GM12873 (cell line): ENCODE results near the gene KCTD15.

ENCODE experiments used
- TF ChIP-seq, protein P1 (sequence below): IDR thresholded peaks from 2 replicates; pipeline ENCODE4 v1.5.1; 2012; ENCODE audit warnings: low read depth, mild to moderate bottlenecking, moderate library complexity, low read length, control low read depth; ENCODE audit not compliant: insufficient read depth; ENCODE audit errors: missing control alignments

The KCTD15 gene

DNA sequence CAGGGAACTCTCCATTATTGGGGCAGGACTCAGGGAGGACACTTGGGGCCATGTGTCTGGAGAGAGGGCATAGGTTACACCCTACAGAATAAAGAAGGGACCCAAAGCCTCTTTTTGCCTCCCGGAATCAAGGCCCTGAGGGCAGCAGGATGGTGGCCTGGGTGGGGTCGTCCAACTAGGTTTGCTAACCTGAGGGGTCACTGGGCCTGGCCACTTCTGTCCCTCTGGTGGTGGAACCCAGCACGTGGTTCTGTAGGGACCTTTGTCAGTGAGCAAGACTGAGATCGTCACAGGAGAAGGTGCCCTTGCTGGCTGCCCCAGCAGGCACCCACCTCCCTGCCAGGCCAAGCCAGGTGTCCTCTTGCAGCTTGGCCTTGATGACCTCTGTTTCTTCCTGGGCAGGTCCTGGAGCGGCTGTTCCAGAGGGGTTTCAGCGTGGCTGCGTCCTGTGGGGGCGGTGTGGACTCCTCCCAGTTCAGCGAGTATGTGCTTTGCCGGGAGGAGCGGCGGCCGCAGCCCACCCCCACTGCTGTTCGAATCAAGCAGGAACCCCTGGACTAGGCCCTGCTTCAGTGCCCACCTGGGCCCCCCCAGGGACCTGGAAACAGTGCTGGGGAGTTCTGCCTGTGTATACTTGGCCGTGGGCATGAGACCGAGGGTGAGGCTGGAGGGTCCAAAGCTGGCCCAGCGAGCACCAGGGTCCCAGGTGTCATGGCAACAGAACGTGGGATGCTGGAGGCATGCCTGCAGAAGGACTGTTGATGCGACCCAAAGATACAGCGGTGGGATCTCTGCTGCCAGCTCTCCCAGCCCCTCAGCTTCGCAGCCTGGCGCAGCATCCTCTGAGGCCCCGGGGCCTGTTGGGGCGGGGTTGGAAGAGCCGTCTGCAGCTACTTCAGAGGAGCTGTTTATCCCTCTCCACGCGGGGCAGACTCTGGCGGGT lies 16.0 kb downstream of the KCTD15 start:
- TF ChIP-seq, protein P1, sequence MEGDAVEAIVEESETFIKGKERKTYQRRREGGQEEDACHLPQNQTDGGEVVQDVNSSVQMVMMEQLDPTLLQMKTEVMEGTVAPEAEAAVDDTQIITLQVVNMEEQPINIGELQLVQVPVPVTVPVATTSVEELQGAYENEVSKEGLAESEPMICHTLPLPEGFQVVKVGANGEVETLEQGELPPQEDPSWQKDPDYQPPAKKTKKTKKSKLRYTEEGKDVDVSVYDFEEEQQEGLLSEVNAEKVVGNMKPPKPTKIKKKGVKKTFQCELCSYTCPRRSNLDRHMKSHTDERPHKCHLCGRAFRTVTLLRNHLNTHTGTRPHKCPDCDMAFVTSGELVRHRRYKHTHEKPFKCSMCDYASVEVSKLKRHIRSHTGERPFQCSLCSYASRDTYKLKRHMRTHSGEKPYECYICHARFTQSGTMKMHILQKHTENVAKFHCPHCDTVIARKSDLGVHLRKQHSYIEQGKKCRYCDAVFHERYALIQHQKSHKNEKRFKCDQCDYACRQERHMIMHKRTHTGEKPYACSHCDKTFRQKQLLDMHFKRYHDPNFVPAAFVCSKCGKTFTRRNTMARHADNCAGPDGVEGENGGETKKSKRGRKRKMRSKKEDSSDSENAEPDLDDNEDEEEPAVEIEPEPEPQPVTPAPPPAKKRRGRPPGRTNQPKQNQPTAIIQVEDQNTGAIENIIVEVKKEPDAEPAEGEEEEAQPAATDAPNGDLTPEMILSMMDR = no peak

DNA sequence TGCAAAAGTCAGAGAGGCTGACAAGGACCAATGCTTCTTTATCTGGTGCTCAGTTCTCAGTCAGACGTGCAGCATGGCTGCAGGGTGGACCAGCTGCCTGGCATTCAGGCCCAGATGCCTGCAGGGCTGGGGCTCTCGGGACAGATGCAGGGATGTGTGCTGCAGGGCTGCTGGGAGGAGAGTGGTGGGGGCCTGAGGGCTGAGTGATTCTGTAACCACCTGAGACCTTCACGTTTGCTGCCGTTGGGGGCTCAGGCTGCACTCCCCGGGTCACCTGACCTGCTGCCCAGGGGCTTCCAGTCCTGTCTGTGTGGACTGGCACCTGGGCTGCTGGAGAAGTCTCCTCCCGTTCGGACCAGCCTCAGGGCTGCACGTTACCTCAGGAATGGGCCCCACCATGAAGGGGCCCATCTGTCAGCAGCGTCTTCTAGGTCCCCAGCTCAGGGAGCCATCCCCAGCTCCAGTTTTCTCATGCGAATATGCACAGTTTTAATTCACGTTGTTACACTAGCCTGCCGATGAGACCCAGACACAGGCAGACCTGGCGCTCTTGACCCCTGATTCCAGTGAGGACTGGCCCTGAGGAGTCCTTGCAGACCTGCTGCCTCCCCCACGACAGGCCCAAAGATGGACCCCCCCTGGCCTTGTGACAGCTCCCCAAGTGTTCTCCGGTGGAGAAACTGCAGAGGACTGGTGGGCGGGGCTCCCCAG lies 16.9 kb downstream of the KCTD15 start:
- TF ChIP-seq, protein P1 = no peak

DNA sequence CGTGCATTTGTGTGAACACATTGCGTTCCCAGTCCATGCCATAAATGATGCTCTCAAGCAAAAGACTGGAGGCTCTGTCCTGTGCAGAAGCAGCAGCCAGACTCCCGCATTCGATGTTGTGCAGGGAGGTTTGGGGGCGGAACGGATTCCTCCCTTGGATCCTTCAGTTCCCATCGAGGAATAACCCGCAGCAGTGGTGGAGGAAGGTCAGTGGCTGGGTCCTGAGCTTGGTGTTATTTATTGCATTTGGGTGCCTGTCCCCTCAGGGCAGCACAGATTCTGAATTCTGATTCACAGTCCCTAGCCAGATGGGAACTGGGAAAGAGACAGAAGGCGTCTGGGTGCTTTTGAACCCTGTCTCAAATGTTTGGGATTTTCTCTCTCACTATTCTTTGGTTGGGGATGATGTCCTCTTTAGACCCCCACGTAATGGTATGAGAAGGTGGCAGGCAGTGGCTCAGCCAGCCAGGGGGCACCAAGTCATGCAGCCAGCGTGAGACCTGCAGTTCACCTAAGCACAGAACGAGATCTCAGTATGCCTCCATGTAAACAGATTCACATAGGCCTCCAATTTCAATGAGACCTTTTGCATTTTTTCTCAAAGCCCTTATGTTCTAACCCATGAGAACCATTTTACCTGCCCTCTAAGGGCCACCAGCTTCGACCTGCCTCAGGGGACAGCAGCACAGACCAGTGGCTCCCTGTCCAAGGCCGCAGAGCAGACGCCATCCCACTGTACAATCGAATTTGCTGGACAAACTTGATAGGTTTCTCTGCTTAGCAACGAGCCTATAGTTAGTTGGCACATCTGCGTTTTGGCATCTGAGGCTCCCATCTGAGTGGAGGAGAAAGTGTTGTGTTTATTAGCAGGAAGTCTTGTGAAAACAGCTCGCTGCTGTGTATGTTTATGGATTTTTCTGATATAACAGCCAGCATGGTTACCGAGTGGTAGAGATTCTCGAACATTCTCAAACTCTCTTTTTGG lies 17.8 kb downstream of the KCTD15 start:
- TF ChIP-seq, protein P1 = no peak

DNA sequence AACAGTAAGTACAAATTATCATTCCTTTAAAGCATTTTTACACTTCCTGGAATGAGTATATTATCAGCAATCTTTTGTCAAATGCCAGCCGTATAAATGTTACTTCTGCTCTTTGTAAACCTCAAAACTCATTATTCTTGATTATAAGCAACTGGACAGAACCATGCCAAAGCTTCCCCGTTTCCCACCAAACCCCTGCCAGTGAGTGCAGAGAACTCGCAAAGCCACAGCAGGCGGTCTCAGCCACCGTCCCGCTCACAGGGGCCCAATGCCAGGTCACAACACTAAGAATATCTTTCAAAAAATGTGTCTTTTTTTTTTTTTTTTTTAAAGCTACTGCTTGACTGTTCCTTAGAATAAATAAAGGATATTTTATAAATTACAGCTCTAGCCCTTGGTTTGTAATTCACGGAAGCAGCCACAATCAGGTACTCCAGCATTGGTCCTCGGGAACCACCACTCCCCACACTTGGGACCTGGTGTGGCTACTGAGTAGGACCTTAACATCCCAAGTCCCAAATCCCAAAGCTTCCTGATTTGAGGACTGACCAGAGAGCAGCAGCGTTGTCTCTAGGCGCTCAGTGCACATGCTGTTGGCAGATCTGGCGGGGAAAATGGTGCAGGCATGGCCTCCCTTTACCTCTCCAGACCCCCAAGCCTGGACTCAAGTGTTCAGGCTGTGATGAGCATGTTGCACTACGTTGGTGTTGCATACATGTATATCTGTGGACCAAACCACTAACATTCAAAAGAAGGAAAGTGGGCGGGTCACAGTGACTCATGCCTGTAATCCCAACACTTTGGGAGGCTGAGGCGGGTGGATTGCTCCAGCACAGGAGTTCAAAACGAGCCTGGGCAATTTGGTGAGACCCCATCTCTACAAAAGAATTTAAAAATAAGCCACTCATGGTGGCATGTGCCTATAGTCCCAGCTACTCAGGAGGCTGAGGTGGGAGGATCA lies 19.0 kb downstream of the KCTD15 start:
- TF ChIP-seq, protein P1 = no peak

DNA sequence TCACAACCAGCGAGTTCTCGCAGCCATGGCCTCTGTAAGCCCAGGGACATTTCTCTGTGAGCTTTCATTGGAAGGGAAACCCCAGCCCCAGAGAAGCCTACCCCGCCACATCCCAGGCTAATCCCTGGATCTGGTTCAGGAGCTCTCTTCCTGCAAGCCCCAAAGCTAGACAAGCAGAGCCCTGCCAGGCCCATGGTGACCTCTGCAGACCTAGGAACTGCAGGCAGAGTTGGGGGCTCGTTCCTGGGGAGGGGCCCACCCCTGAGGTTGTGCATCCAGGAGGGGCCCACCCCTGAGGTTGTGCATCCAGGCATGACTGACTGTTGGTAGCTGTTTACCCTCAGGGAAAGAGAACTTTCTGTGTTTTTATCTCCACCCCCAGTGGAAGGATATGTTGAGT lies 21.7 kb downstream of the KCTD15 start:
- TF ChIP-seq, protein P1 = no peak

DNA sequence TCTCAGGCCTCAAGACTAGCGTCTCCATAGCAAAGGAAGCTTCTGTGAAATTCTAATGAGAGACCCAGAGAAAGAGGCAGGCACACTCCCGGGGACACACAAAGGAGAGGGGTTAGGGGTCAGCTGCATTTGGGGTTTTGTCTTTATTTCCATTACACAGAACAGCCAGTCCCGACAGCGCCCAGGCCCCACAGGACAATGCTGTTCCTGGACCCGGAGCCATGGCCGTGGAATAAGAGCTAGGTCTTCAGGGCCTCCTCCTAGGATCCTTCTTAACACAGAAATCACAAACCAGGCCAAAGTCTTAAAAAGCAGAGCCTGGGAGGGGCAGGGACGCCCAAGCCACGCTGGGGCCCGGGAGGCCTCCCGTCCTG lies 22.8 kb downstream of the KCTD15 start:
- TF ChIP-seq, protein P1 = no peak
